Tibial artery (tissue), 4 donors: ENCODE data around the gene TRPV4.

Experiments
- DNase-seq, 2 donors: peaks; one replicate each; pipeline ENCODE4 v3.0.0-alpha.2; 2019
- H3K27ac ChIP-seq, 2 donors: fragments of 200-600 bp; sonication (generic) in 1 of 2; 1 replicate in 1 of 2; 2 replicates in 1 of 2; pipeline ENCODE4 v1.5.1; 2018 to 2019; ENCODE audit warnings: mild to moderate bottlenecking in 1 of 2
- H3K27me3 ChIP-seq, 2 donors: fragments of 200-600 bp; sonication (generic) in 1 of 2; one replicate each; pipeline versions ENCODE4 v1.5.1 to v1.6.0; 2016 to 2019
- H3K36me3 ChIP-seq, 3 donors: fragments of 200-600 bp; sonication (generic) in 2 of 3; one replicate each; pipeline ENCODE4 v1.5.1; 2016 to 2019; ENCODE audit warnings: mild to moderate bottlenecking in 2 of 3
- H3K4me1 ChIP-seq, 4 donors: fragments of 200-600 bp; sonication (generic) in 2 of 4; 1 replicate in 3 of 4; 2 replicates in 1 of 4; pipeline ENCODE4 v1.5.1; 2016 to 2019
- H3K4me3 ChIP-seq, 2 donors: fragments of 200-600 bp; sonication (generic) in 1 of 2; 1 replicate in 1 of 2; 2 replicates in 1 of 2; pipeline ENCODE4 v1.5.1; 2018 to 2019; ENCODE audit warnings: mild to moderate bottlenecking in 2 of 2
- H3K9me3 ChIP-seq, 3 donors: fragments of 200-600 bp; sonication (generic) in 1 of 3; one replicate each; pipeline ENCODE4 v1.5.1; 2016 to 2019
- intact Hi-C: fragments of 100-400 bp; cut with DNase I; formaldehyde crosslinking; loops from one replicate; pipeline ENCODE4 v1.15.0; 2023; ENCODE audit warnings: low total_unique reads
- TF ChIP-seq, protein P1 (sequence below), 2 experiments: fragments of 200-600 bp in 1 of 2; fragments of 450-650 bp in 1 of 2; IDR thresholded peaks; one replicate each; pipeline ENCODE4 v1.5.1; 2017 to 2019; ENCODE audit warnings: antibody characterized with exemption in 2 of 2, mild to moderate bottlenecking in 1 of 2, moderate library complexity in 1 of 2

Gene TRPV4

GRCh38 chr12:109760031-109760929 is 72.9 kb downstream of the TRPV4 start:
- Histone ChIP-seq H3K27me3 (peaks cover 0 to 28% of the 10 kb centered on the region in 2 donors), H3K9me3 (peaks cover 0 to 13% (median 10%) of the 10 kb centered on the region in 3 donors), H3K4me3 (no peak overlapping the region), H3K36me3 (no peaks in the 10 kb centered on the region), H3K27ac (no peak overlapping the region), H3K4me1 (no peaks in the 10 kb centered on the region)
- DNase-seq: peak; percentile 19 to 56
- intact Hi-C loops: no loop called here
- TF ChIP-seq, protein P1, sequence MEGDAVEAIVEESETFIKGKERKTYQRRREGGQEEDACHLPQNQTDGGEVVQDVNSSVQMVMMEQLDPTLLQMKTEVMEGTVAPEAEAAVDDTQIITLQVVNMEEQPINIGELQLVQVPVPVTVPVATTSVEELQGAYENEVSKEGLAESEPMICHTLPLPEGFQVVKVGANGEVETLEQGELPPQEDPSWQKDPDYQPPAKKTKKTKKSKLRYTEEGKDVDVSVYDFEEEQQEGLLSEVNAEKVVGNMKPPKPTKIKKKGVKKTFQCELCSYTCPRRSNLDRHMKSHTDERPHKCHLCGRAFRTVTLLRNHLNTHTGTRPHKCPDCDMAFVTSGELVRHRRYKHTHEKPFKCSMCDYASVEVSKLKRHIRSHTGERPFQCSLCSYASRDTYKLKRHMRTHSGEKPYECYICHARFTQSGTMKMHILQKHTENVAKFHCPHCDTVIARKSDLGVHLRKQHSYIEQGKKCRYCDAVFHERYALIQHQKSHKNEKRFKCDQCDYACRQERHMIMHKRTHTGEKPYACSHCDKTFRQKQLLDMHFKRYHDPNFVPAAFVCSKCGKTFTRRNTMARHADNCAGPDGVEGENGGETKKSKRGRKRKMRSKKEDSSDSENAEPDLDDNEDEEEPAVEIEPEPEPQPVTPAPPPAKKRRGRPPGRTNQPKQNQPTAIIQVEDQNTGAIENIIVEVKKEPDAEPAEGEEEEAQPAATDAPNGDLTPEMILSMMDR (IDR thresholded peaks at IDR 0.05): no peak

DNA sequence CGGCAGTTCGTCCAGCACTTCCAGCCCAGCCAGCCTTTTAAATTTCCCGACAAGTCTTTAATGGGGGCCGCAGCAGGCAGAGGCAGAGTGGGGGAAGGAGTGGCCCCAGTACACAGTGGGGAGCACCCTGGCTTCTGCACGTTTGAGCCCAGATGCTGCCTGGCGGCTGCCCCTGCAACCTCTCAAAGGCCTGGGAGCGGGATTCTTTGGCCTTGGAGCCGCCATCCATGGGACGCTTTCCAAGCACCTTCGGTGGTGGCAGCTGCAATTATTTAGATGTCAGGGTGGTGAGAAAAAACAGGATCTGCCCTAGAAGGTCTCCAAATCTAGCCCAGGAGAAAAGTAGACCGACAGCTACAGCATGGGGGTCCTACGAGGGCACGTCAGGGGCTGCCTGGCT is 73.6 kb downstream of the TRPV4 start:
- intact Hi-C loops: no loop called here
- peak; percentile 10 to 28 for DNase-seq
- peaks cover 0 to 13% (median 10%) of the 10 kb centered on the region in 3 donors for H3K9me3 ChIP-seq
- no peaks in the 10 kb centered on the region for H3K4me1 ChIP-seq
- H3K36me3 ChIP-seq: no peaks in the 10 kb centered on the region
- H3K27me3 ChIP-seq: peaks cover 0 to 24% of the 10 kb centered on the region in 2 donors
- H3K27ac ChIP-seq: no peak overlapping the region
- TF ChIP-seq, protein P1 (IDR thresholded peaks at IDR 0.05): no peak
- no peak overlapping the region for H3K4me3 ChIP-seq

- peak; percentile 9 to 43 for DNase-seq
- no peak overlapping the region for H3K27ac ChIP-seq
- TF ChIP-seq, protein P1 (IDR thresholded peaks at IDR 0.05): no peak
These were observed 74.5 kb downstream of the TRPV4 start for GRCh38 chr12:109758426-109759420.

GRCh38 chr12:109757671-109758265 is 75.4 kb downstream of the TRPV4 start:
- no peaks in the 10 kb centered on the region for H3K4me1 ChIP-seq
- intact Hi-C loops: no loop called here
- TF ChIP-seq, protein P1 (IDR thresholded peaks at IDR 0.05): no peak
- no peak overlapping the region for H3K4me3 ChIP-seq
- DNase-seq: peak; percentile 10 to 17
- H3K9me3 ChIP-seq: peaks cover 0 to 13% (median under 1%) of the 10 kb centered on the region in 3 donors
- no peaks in the 10 kb centered on the region for H3K36me3 ChIP-seq
- no peak overlapping the region for H3K27ac ChIP-seq
- peaks cover 0 to 34% of the 10 kb centered on the region in 2 donors for H3K27me3 ChIP-seq

More at GRCh38 chr12:109758426-109759420, 74.5 kb downstream of the TRPV4 start:
- Histone ChIP-seq H3K36me3 (no peaks in the 10 kb centered on the region), H3K4me3 (no peak overlapping the region), H3K9me3 (peaks cover 0 to 13% (median 10%) of the 10 kb centered on the region in 3 donors), H3K4me1 (no peaks in the 10 kb centered on the region), H3K27me3 (peaks cover 0 to 24% of the 10 kb centered on the region in 2 donors)
- intact Hi-C loops: no loop called here

- no peaks in the 10 kb centered on the region for H3K4me1 ChIP-seq
- intact Hi-C loops: no loop called here
- no peaks in the 10 kb centered on the region for H3K36me3 ChIP-seq
- DNase-seq: no peak
- no peak overlapping the region for H3K27ac ChIP-seq
- TF ChIP-seq, protein P1 (IDR thresholded peaks at IDR 0.05): no peak
- H3K27me3 ChIP-seq: peaks cover 0 to 42% of the 10 kb centered on the region in 2 donors
- no peak overlapping the region for H3K4me3 ChIP-seq
- H3K9me3 ChIP-seq: peaks cover 0 to 13% (median 0%) of the 10 kb centered on the region in 3 donors
These were observed 76.7 kb downstream of the TRPV4 start for GRCh38 chr12:109756457-109756856.
